DOHH2 (cell line): Measurements from ENCODE around the gene SEC23IP.

ENCODE experiments used
- EZH2phosphoT487 ChIP-seq: fragments of 200-600 bp; sonication (generic); IDR thresholded peaks from 2 replicates; pipeline ENCODE4 v1.6.1; 2017; ENCODE audit warnings: borderline replicate concordance, mild to moderate bottlenecking, antibody characterized with exemption, low read length, moderate library complexity, mixed read lengths
- TF ChIP-seq, protein P1 (sequence below): fragments of 200-600 bp; sonication (generic); IDR thresholded peaks from one replicate; pipeline ENCODE4 v1.5.1; 2014; ENCODE audit warnings: antibody characterized with exemption, mild to moderate bottlenecking, low read depth, low read length; ENCODE audit not compliant: poor library complexity, severe bottlenecking

- TF ChIP-seq, protein P1, sequence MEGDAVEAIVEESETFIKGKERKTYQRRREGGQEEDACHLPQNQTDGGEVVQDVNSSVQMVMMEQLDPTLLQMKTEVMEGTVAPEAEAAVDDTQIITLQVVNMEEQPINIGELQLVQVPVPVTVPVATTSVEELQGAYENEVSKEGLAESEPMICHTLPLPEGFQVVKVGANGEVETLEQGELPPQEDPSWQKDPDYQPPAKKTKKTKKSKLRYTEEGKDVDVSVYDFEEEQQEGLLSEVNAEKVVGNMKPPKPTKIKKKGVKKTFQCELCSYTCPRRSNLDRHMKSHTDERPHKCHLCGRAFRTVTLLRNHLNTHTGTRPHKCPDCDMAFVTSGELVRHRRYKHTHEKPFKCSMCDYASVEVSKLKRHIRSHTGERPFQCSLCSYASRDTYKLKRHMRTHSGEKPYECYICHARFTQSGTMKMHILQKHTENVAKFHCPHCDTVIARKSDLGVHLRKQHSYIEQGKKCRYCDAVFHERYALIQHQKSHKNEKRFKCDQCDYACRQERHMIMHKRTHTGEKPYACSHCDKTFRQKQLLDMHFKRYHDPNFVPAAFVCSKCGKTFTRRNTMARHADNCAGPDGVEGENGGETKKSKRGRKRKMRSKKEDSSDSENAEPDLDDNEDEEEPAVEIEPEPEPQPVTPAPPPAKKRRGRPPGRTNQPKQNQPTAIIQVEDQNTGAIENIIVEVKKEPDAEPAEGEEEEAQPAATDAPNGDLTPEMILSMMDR, result no peak
- TF ChIP-seq EZH2phosphoT487, result no peak
Observed at GRCh38 chr10:119969609-119970008, 77.1 kb downstream of the SEC23IP start.
